ENCODE data around the gene SOAT2. TPM values are rescaled to one million over a fixed set of nuclear protein-coding genes. Genes with fewer than 3 reads are reported as not detected.
"Not testable (repeated sequence)": the region's sequence is repeated elsewhere in the genome, so short reads cannot be mapped to it uniquely, and the experiment has no call there.

Gene SOAT2
- total RNA-seq, 1 donor from 2014 or later = not detected

DNA sequence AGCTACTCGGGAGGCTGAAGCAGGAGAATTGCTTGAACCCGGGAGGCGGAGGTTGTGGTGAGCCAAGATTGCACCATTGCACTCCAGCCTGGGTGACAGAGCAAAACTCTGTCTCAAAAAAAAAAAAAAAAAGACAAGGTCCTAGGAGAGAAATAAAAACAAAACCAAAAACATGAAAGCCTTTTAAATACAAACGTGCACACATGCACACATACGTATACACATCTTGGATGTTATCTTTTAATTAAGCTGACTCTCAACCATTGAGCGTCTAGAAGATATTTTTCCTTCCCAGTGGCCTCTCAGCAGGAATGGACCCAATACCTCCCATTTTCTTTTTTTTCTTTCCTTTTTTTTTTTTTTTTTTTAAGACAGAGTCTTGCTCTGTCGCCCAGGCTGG lies 9.1 kb downstream of the SOAT2 start:
- H3K4me3 Mint-ChIP-seq; H3K36me3 Mint-ChIP-seq (ENCODE audit: low read depth); DNase-seq (ENCODE audit: low spot score); H3K4me1 Mint-ChIP-seq (ENCODE audit: low read depth); H3K27me3 Mint-ChIP-seq (ENCODE audit: insufficient read depth); intact Hi-C loops (cut with micrococcal nuclease); H3K9me3 Mint-ChIP-seq; H3K27ac Mint-ChIP-seq: not testable (repeated sequence)

GRCh38 chr12:53113136-53113705 lies 9.9 kb downstream of the SOAT2 start:
- intact Hi-C loops (cut with micrococcal nuclease) = no loop called here

GRCh38 chr12:53113951-53114350 lies 10.7 kb downstream of the SOAT2 start:
- Mint-ChIP-seq H3K9me3 (no peaks in the 10 kb centered on the region), H3K4me1 (ENCODE audit: low read depth) (no peaks in the 10 kb centered on the region), H3K27ac (no peak overlapping the region), H3K4me3 (no peak overlapping the region), H3K36me3 (ENCODE audit: low read depth) (no peaks in the 10 kb centered on the region), H3K27me3 (ENCODE audit: insufficient read depth) (peaks cover 1% of the 10 kb centered on the region)
- no peak for DNase-seq (ENCODE audit: low spot score)
- intact Hi-C loops (cut with micrococcal nuclease) = no loop called here

More at GRCh38 chr12:53113136-53113705, 9.9 kb downstream of the SOAT2 start:
- H3K4me1 Mint-ChIP-seq (ENCODE audit: low read depth) = no peaks in the 10 kb centered on the region
- no peaks in the 10 kb centered on the region for H3K9me3 Mint-ChIP-seq
- H3K27me3 Mint-ChIP-seq (ENCODE audit: insufficient read depth) = no peaks in the 10 kb centered on the region
- H3K36me3 Mint-ChIP-seq (ENCODE audit: low read depth) = no peaks in the 10 kb centered on the region
- DNase-seq (ENCODE audit: low spot score) = no peak
- H3K4me3 Mint-ChIP-seq = no peak overlapping the region
- H3K27ac Mint-ChIP-seq = no peak overlapping the region

- DNase-seq (ENCODE audit: low spot score) = no peak
- H3K9me3 Mint-ChIP-seq = no peaks in the 10 kb centered on the region
- peaks cover 1% of the 10 kb centered on the region for H3K27me3 Mint-ChIP-seq (ENCODE audit: insufficient read depth)
- no peaks in the 10 kb centered on the region for H3K36me3 Mint-ChIP-seq (ENCODE audit: low read depth)
- H3K4me3 Mint-ChIP-seq = no peak overlapping the region
- intact Hi-C loops (cut with micrococcal nuclease) = no loop called here
- no peak overlapping the region for H3K27ac Mint-ChIP-seq
- H3K4me1 Mint-ChIP-seq (ENCODE audit: low read depth) = no peaks in the 10 kb centered on the region
Measured at GRCh38 chr12:53115112-53115890, 12.0 kb downstream of the SOAT2 start.

DNA sequence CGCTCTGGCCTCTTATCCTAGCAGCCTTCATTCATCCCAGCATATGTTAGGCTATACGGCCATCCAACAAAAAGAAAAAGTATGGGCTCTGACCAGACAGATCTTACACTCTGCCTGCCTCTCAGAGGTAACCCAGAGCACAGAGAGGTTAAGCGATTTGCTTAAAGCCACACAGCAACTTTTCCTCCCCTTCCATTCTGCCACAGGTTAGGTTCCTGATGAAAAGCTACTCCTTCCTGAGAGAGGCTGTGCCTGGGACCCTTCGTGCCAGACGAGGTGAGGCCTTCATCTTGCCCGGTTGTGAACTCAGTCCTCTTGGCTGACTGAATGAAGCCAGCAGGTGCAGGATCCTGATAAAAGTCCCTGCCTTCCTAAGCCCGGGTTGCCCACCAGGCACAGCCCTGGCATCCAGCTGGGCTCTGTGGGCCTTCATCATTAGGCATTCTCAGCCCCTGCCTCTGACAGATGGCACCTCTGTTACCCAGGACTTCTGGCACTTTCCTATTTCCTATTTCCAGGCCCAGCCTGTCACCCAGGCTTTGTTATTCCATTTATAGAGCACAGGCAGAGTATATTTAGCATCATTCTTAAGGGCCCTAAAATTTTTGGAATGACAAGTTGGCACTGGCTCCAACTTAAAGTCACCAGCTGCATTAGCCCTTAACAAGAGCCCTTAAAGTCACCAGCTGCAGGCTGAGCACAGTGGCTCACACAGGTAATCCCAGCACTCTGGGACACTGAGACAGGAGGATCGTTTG lies 12.8 kb downstream of the SOAT2 start:
- H3K36me3 Mint-ChIP-seq (ENCODE audit: low read depth) = no peaks in the 10 kb centered on the region
- H3K27ac Mint-ChIP-seq = no peak overlapping the region
- H3K9me3 Mint-ChIP-seq = no peaks in the 10 kb centered on the region
- H3K4me1 Mint-ChIP-seq (ENCODE audit: low read depth) = no peaks in the 10 kb centered on the region
- intact Hi-C loops (cut with micrococcal nuclease) = no loop called here
- no peak for DNase-seq (ENCODE audit: low spot score)
- no peak overlapping the region for H3K4me3 Mint-ChIP-seq
- H3K27me3 Mint-ChIP-seq (ENCODE audit: insufficient read depth) = peaks cover 1% of the 10 kb centered on the region

DNA sequence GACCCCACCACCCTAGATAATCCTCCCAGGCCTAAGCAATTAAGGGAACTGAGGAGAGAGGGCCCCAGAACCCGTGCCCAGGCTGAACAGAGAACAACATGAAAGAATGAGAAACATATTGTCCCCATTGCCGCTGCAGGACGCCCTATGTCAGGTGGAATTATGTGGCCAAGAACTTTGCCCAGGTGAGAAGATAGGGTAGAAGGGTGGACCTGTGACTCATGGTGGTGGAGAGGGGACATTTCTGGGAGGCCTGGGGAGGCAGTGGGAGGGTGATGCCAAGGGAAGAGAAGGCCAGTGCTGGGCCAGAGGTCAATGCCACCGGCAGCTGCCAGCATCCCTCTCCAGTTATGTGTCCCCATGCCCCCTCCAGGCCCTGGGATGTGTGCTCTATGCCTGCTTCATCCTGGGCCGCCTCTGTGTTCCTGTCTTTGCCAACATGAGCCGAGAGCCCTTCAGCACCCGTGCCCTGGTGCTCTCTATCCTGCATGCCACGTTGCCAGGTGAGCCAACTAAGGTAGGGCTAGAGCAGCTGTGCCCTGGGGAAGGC lies 15.5 kb downstream of the SOAT2 start:
- intact Hi-C loops (cut with micrococcal nuclease) = no loop called here
- no peak overlapping the region for H3K4me3 Mint-ChIP-seq
- no peaks in the 10 kb centered on the region for H3K4me1 Mint-ChIP-seq (ENCODE audit: low read depth)
- H3K27ac Mint-ChIP-seq = no peak overlapping the region
- no peaks in the 10 kb centered on the region for H3K36me3 Mint-ChIP-seq (ENCODE audit: low read depth)
- H3K27me3 Mint-ChIP-seq (ENCODE audit: insufficient read depth) = peaks cover 4% of the 10 kb centered on the region
- H3K9me3 Mint-ChIP-seq = no peaks in the 10 kb centered on the region
- no peak for DNase-seq (ENCODE audit: low spot score)

DNA sequence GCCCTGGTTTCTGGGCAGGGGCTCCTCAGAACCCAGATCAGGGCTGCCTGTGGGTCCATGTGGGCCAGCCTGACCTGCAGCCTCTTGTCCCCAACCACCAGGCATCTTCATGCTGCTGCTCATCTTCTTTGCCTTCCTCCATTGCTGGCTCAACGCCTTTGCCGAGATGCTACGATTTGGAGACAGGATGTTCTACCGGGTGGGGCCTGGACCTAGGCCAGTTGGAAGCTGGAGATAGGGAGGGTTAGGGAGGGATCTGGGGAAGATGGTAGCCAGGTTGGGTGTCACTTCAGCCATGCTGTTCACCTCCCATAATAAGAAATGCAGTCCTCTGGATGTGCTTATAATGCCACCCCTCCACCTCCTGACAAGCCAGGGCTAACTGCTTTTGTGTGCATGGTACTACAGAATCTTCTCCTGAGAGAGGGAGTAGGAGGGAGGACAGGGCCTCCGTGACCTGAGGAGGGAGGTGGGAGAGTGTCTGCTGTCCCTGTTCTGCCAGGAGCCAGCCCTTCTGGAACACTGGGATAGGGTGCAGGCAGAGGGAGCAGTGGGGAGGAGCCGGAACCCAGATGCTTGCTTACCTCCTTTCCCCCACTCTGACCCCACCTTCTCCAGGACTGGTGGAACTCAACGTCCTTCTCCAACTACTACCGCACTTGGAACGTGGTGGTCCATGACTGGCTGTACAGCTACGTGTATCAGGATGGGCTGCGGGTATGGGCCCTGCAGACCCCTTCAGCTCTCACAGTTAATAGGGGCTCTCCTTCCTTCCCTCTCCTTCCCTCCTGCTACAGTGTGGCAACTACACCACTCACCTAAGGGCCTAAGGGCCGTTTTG lies 17.6 kb downstream of the SOAT2 start:
- Mint-ChIP-seq H3K4me3 (no peak overlapping the region), H3K27me3 (ENCODE audit: insufficient read depth) (peaks cover 7% of the 10 kb centered on the region), H3K27ac (no peak overlapping the region), H3K4me1 (ENCODE audit: low read depth) (no peaks in the 10 kb centered on the region), H3K36me3 (ENCODE audit: low read depth) (no peaks in the 10 kb centered on the region), H3K9me3 (no peaks in the 10 kb centered on the region)
- no peak for DNase-seq (ENCODE audit: low spot score)
- intact Hi-C loops (cut with micrococcal nuclease) = no loop called here

DNA sequence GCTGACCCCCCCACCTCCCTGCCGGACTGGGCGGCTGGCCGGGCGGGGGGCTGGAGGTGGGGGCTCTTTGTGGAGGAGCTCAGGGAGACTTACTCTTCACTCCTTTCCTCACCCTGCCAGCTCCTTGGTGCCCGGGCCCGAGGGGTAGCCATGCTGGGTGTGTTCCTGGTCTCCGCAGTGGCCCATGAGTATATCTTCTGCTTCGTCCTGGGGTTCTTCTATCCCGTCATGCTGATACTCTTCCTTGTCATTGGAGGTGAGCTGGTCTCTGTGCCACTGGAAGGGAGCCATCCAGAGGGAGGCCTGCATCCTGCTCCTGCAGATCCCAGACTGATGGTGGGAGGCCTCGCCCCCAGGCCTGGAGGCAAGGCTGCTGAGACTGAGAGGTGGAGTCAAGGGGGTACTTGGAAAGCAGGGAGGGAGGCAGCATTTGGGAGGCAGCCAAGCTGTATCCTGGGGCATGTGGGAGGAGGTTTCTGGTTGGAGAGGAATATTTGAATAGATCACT lies 19.7 kb downstream of the SOAT2 start:
- H3K27me3 Mint-ChIP-seq (ENCODE audit: insufficient read depth) = peaks cover 17% of the 10 kb centered on the region
- no peak overlapping the region for H3K27ac Mint-ChIP-seq
- intact Hi-C loops (cut with micrococcal nuclease) = no loop called here
- H3K4me1 Mint-ChIP-seq (ENCODE audit: low read depth) = no peaks in the 10 kb centered on the region
- H3K9me3 Mint-ChIP-seq = no peaks in the 10 kb centered on the region
- H3K36me3 Mint-ChIP-seq (ENCODE audit: low read depth) = no peaks in the 10 kb centered on the region
- no peak for DNase-seq (ENCODE audit: low spot score)
- no peak overlapping the region for H3K4me3 Mint-ChIP-seq

- DNase-seq (ENCODE audit: low spot score) = no peak
- H3K4me1 Mint-ChIP-seq (ENCODE audit: low read depth) = no peaks in the 10 kb centered on the region
- no peak overlapping the region for H3K27ac Mint-ChIP-seq
- H3K27me3 Mint-ChIP-seq (ENCODE audit: insufficient read depth) = peaks cover 16% of the 10 kb centered on the region
- intact Hi-C loops (cut with micrococcal nuclease) = no loop called here
- no peaks in the 10 kb centered on the region for H3K36me3 Mint-ChIP-seq (ENCODE audit: low read depth)
- no peaks in the 10 kb centered on the region for H3K9me3 Mint-ChIP-seq
- H3K4me3 Mint-ChIP-seq = no peak overlapping the region
Measured at GRCh38 chr12:53123578-53124351, 20.5 kb downstream of the SOAT2 start.

GRCh38 chr12:53124352-53124723 lies 21.1 kb downstream of the SOAT2 start:
- DNase-seq (ENCODE audit: low spot score) = no peak
- H3K4me3 Mint-ChIP-seq = no peak overlapping the region
- intact Hi-C loops (cut with micrococcal nuclease) = no loop called here
- H3K27me3 Mint-ChIP-seq (ENCODE audit: insufficient read depth) = peaks cover 18% of the 10 kb centered on the region
- no peak overlapping the region for H3K27ac Mint-ChIP-seq
- no peaks in the 10 kb centered on the region for H3K36me3 Mint-ChIP-seq (ENCODE audit: low read depth)
- no peaks in the 10 kb centered on the region for H3K4me1 Mint-ChIP-seq (ENCODE audit: low read depth)
- H3K9me3 Mint-ChIP-seq = no peaks in the 10 kb centered on the region

DNA sequence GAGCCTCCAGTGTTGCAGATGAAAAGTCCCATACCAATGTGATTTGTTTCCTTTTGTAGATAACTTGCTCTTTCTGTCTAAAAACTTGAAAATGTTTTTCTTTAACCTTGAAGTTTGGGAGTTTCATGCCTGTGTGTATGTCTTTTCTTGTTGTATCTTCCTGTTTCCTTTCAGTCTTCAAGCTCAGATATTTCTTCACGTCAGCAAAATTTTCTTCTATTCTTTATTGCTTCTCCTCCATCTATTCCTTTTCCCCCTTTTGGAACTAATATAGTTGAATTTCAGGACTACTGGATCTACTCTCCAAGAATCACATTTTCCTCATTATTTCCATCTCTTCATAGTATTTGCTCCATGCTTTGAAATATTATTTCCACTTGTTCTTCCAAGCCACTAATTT lies 23.9 kb downstream of the SOAT2 start:
- H3K27me3 Mint-ChIP-seq (ENCODE audit: insufficient read depth) = peaks cover 18% of the 10 kb centered on the region
- no peak for DNase-seq (ENCODE audit: low spot score)
- H3K36me3 Mint-ChIP-seq (ENCODE audit: low read depth) = no peaks in the 10 kb centered on the region
- H3K4me3 Mint-ChIP-seq = no peak overlapping the region
- no peak overlapping the region for H3K27ac Mint-ChIP-seq
- H3K9me3 Mint-ChIP-seq = no peaks in the 10 kb centered on the region
- H3K4me1 Mint-ChIP-seq (ENCODE audit: low read depth) = no peaks in the 10 kb centered on the region
- intact Hi-C loops (cut with micrococcal nuclease) = no loop called here

Measured in activated T-helper 1 cell treated with anti-CD3 and anti-CD28 coated beads, Interleukin-12 subunit alpha, Interleukin-12 subunit beta, Interleukin-2, Interleukin-4 antibody, amounts not matched to agents 30 ng/mL and 10 ng/mL and 1 ng/mL, durations not matched to agents 14 hours and 24 hours and 36 hours (primary cell).